Stimulated activated CD8-positive, alpha-beta memory T cell treated with anti-CD3 and anti-CD28 coated beads, Interleukin-15, amount 100 ng/mL, for 24 hours (primary cell): ENCODE measurements around the gene HJURP.

Source experiments
- DNase-seq: peaks from one replicate; pipeline ENCODE4 v3.0.0-alpha.2; 2020; ENCODE audit warnings: low read depth

Gene HJURP

GRCh38 chr2:233831011-233831721 lies 23.2 kb downstream of the HJURP start:
- DNase-seq, result no peak

- DNase-seq, result no peak
These were observed 24.1 kb downstream of the HJURP start for GRCh38 chr2:233830111-233830802.

GRCh38 chr2:233829193-233830110 lies 24.9 kb downstream of the HJURP start:
- DNase-seq, result no peak

- no peak for DNase-seq
These were observed 25.7 kb downstream of the HJURP start for GRCh38 chr2:233828546-233829192.

GRCh38 chr2:233824373-233824772 lies 30.0 kb downstream of the HJURP start:
- no peak for DNase-seq

GRCh38 chr2:233823731-233824121 lies 30.6 kb downstream of the HJURP start:
- no peak for DNase-seq

GRCh38 chr2:233822781-233823730 lies 31.3 kb downstream of the HJURP start:
- DNase-seq, result no peak

- no peak for DNase-seq
These were observed 32.1 kb downstream of the HJURP start for GRCh38 chr2:233822101-233822771.

GRCh38 chr2:233821709-233822100 lies 32.6 kb downstream of the HJURP start:
- no peak for DNase-seq

- DNase-seq, result no peak
These were observed 33.1 kb downstream of the HJURP start for GRCh38 chr2:233821196-233821595.

- DNase-seq, result no peak
These were observed 33.6 kb downstream of the HJURP start for GRCh38 chr2:233820774-233821105.

GRCh38 chr2:233819884-233820773 lies 34.2 kb downstream of the HJURP start:
- no peak for DNase-seq

GRCh38 chr2:233818639-233819621 lies 35.4 kb downstream of the HJURP start:
- DNase-seq, result no peak

GRCh38 chr2:233817995-233818638 lies 36.2 kb downstream of the HJURP start:
- DNase-seq, result no peak

- DNase-seq, result no peak
These were observed 36.9 kb downstream of the HJURP start for GRCh38 chr2:233817361-233817911.

GRCh38 chr2:233816771-233817170 lies 37.6 kb downstream of the HJURP start:
- DNase-seq, result no peak

- DNase-seq, result no peak
These were observed 38.0 kb downstream of the HJURP start for GRCh38 chr2:233816334-233816733.
